NCI-H748 treated with DMSO at 0.1 percent for 48 hours (cell line): ENCODE results near the gene GTSE1.

Experiments
- DNase-seq: peaks from one replicate; lab custom pipeline; 2025; lab: John Stamatoyannopoulos, UW

Gene GTSE1

GRCh38 chr22:46328797-46329196 is 32.1 kb downstream of the GTSE1 start:
- no peak for DNase-seq

- DNase-seq, result no peak
These were observed 32.9 kb downstream of the GTSE1 start for GRCh38 chr22:46329616-46330015.

DNA sequence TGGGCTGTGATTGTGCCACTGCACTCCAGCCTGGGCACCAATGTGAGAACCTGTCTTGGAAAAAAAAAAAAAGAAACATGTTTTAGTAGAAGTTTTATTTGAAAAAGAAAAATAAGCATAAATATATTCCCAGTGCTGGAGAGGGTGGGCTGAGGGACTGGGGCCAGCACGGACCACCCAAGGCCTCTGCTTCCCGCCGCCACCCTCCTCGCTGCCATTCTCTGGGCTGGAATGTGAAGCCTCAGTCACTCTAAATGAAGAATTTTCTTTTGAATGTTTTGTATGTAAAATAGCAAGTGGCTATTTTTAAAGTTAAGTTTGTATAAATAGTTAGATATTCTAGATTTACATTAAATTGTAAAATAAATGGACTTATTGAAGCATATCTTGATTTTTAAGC is 33.8 kb downstream of the GTSE1 start:
- no peak for DNase-seq

DNA sequence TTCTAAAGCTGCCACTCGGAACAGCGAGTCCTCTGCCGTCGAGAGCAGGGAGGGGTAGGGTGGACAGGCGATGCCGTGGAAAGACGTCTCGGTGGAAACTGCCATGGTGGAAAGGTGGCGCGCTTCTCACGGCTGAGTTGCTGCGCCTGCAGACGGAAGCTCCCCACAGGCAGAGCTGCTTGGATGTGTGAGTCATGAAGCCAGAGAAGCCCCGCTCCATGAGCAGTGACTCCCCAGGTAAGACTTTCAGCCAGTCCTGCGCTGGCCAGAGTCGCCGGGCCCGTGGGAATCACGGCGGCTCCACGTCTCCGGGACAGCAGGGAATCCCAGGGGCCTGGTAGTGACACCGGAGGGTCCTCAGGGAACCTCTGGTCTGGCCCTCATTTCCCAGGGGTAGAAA is 34.8 kb downstream of the GTSE1 start:
- no peak for DNase-seq

GRCh38 chr22:46335201-46336118 is 38.8 kb downstream of the GTSE1 start, which contains the start of gene TRMU:
TRMU (plus strand) TSS chr22:46335714; CDS start chr22:46335765, 51 bp downstream.
- DNase-seq, result peak; percentile 72

DNA sequence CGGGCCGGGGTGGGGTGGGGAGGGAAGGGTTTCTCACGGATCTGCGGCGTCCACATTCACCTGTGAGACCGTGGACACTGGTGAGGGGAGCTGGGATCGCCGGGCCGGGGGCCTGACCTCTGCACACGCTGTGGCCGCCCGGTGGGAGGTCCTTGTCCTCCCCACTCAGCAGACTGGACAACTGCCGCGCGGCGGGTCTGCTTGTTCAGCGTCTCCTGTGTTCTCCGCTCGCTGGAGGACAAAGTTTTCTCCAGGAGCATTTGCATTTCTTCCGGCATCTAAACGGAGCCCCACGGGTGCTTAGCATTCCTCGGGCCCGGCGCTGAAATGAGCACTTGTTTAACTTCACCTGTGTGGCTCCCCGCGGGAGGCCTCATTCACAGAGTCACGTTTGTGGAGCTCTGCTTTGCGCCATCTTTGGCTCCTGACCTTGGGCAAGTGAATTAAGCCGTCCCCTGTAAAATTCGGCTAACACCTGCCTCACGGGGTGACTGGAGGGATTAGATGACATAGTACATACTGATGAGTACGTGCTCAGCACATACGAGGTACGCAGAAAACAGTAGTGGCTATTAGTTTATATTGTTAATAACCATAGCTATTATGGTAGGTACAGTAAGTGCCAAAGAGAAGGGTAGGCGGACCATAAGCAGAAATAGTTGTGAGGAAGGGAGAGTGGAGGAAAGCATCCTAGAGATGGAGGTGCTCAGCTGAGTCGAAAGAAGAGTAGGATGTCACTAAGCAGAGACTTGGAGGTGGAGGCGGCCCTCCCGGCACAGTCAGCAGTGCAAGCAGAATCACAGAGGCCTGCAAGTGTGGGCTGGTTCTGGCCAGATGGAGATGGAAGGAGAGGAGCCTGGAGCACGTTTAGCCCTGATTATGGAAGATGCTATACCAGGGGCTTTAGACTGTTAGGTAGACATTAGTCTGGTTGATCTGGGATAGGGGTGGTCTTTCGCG is 39.7 kb downstream of the GTSE1 start:
- no peak for DNase-seq

- no peak for DNase-seq
These were observed 41.2 kb downstream of the GTSE1 start for GRCh38 chr22:46337870-46338269.

GRCh38 chr22:46338636-46339035 is 42.0 kb downstream of the GTSE1 start:
- no peak for DNase-seq

GRCh38 chr22:46339956-46340355 is 43.3 kb downstream of the GTSE1 start:
- DNase-seq, result no peak

DNA sequence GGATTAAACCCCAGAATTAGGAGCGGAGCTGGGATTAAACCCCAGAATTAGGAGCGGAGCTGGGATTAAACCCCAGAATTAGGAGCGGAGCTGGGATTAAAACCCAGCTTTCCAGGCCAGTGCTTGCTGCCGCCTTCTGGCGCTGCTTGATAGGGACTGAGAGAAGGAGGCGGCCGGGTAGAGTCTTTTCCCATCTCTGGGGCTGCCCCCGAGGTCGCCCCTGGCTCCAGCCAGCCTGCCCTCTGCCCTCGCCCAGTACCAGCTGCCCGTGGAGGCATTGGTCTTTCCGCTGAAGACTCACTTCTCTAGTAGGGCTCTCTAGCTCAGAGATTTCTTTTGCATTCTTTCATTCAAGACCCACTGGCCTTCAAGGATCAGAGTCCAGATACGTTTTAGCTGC is 44.0 kb downstream of the GTSE1 start:
- DNase-seq, result no peak

- DNase-seq, result no peak
These were observed 50.2 kb downstream of the GTSE1 start for GRCh38 chr22:46346680-46347405.

DNA sequence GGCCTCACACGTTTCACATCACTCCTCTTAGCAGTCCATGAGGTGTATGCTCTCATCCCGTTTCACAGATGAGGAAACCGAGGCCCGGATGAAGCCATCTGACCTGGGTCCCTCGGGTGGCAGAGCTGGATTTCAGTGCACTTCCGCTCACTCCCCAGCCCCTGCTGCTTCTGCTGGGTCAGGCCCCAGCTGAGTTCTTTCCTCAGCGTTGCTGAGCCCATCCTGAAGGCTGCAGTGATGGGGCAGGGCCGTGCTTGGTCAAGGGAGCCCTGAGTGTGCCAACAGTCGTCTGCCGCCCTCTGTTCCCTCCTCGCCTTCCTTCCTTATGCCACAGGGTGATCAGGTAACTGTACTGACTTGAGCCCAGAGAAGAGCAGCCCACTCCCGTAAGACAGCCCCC is 51.0 kb downstream of the GTSE1 start:
- DNase-seq, result no peak

DNA sequence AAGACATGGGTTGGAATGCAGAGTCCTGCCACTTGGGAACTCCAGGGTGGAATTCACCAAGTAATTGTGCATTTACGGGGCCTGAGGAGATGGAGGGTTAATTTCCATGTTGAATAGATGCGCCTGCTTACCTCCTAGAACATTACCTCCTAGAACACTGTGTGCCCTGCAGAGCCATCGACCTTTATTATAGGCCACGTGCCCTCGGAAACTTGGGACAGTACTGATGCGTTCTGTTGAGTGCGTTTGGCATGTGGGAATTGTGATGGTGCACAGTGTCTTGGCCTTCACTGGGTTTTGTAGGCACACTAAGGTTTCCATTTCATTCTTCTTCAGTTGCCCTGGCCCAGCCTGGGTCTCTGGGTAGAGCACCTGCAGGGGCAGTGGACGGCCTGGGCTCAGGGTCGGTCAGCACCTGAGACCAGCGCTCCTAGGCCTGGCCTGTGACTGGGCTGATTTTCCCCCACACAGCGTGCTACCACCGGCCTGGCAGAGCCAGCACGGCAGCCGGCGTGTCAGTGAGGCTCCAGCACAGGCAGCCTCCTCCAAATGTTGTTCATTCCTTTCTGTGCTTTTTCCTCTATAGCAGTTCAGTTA is 51.5 kb downstream of the GTSE1 start:
- no peak for DNase-seq

GRCh38 chr22:46349238-46349637 is 52.6 kb downstream of the GTSE1 start:
- DNase-seq, result no peak

DNA sequence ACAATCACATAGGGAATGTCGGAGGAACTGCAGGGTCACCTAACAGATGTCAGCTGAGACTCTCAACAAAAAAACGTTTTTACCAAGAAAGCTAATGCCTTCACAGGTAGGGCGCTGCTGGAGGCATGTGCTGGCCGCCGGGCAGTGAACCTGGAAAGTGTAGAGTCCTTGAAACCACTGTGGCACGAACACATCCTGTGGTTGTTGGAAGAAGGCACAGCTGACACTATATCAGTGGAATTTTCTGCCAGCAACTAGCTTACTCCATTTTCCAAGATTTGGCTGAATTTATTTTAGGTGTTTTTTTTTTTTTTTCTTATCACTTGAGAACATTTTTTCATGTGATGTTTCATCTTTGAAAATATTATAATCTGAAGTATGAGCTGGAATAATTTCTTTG is 53.0 kb downstream of the GTSE1 start:
- no peak for DNase-seq

DNA sequence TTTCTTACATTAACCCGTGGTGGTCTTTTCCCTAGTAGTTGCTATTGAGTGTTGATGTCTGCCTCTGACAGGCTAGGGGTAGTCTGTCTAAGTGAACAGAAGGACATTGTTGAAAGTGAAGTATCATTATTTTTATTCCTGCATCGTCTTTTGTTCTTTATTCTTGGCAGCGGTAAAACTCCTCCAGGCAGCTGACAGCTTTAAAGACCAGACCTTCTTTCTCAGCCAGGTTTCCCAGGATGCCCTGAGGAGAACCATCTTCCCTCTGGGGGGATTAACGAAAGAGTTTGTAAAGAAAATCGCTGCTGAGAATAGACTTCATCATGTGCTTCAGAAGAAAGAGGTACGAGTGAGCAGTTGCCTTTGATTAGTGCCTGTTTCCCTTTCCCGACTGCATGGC is 53.5 kb downstream of the GTSE1 start:
- no peak for DNase-seq

GRCh38 chr22:46350646-46351045 is 54.0 kb downstream of the GTSE1 start:
- no peak for DNase-seq

GRCh38 chr22:46351131-46351735 is 54.6 kb downstream of the GTSE1 start:
- no peak for DNase-seq

GRCh38 chr22:46351767-46352166 is 55.1 kb downstream of the GTSE1 start:
- no peak for DNase-seq

DNA sequence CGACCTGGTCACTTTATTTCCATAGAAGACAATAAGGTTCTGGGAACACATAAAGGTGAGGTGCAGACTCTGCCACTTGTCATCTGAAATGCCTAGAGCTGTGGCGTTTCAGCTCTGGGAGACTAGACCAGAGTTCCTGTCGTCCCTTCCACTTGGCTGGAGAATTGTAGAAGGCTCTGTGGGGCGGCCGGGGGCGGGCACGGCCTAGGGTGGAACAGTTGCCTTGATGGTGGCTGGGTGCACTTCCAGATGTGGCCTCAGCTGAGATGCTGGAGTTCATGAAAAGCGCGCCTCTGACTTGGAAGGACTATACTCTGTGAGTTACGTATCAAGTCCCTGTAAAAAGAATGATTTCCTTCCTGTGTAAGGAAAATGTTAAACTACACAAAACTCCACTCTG is 55.6 kb downstream of the GTSE1 start:
- DNase-seq, result no peak

DNA sequence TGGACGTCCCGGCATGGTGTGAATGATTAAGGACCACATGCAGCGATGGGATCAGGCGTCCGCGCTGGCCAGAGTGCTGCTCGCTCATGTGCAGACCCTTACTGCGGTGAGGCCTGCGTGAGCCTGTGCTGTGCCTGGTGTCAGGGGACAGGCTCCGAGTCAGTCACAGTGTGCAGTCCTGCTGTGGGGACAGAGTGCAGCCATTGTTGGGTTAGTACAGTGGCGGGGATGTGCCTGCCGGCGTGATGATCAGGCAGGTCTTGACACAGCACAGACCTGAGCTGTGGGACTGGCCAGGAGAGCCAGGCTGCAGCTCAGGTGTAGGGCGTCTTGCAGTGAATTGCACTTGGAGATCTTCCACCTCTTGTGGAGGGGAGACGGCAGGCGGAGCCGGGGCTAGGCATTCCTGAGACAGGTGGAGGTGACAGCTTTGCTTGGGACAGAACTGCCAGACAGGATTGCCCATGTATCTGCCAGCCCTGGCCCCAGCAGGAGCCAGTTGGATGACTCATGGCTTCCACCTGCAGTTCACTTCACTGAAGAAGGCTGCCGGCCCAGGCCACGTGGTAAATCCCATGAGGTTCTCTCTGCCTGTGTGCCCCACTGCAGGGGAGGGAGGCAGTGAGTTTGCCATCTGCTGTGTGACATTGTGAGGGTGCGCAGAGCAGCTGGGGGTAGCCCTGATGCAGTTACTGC is 56.2 kb downstream of the GTSE1 start:
- DNase-seq, result no peak
